ENCODE measurements around the gene DAAM2.

GRCh38 chr6:39844866-39845265 lies 52.7 kb downstream of the DAAM2 start:
- TF ChIP-seq POLR2A (IDR thresholded peaks at IDR 0.05; ENCODE audit: low read depth, low read length) (no peak), TAF1 (IDR thresholded peaks at IDR 0.05; ENCODE audit: low read depth, low read length) (no peak), PAX5 (IDR thresholded peaks at IDR 0.05; ENCODE audit: insufficient read depth, low read length, severe bottlenecking) (no peak), SPI1 (IDR thresholded peaks at IDR 0.05; ENCODE audit: low read depth, low read length) (no peak)

All from GM12891 (cell line).